ENCODE data around the gene DGKQ. TPM values are rescaled to one million over a fixed set of nuclear protein-coding genes. Genes with fewer than 3 reads are reported as not detected.
"Not testable (repeated sequence)": the region's sequence is repeated elsewhere in the genome, so short reads cannot be mapped to it uniquely, and the experiment has no call there.

The DGKQ gene
- total RNA-seq, 2 donors from 2014 or later = 39.4 to 68.2 TPM

- no peaks in the 10 kb centered on the region for H3K9me3 ChIP-seq
- intact Hi-C loops (cut with DNase I) = no loop called here
- peaks cover 14% of the 10 kb centered on the region for H3K4me1 ChIP-seq
Observed at GRCh38 chr4:926538-926937, 46.8 kb downstream of the DGKQ start.

GRCh38 chr4:925771-926500 lies 47.4 kb downstream of the DGKQ start:
- no peaks in the 10 kb centered on the region for H3K9me3 ChIP-seq

More at GRCh38 chr4:926538-926937, 46.8 kb downstream of the DGKQ start:
- Histone ChIP-seq H3K27ac (no peak overlapping the region), H3K36me3 (no peaks in the 10 kb centered on the region), H3K4me3 (no peak overlapping the region), H3K27me3 (no peaks in the 10 kb centered on the region), H3K9ac (ENCODE audit: low read depth in 2 of 2, low read length in 2 of 2) (no peak overlapping the region)
- TF ChIP-seq CTCF (IDR thresholded peaks at IDR 0.05) = no peak
- DNase-seq = peak; percentile 43

GRCh38 chr4:925171-925570 lies 48.2 kb downstream of the DGKQ start:
- Histone ChIP-seq H3K27ac (no peak overlapping the region), H3K4me1 (peaks cover 4% of the 10 kb centered on the region), H3K9ac (ENCODE audit: low read depth in 2 of 2, low read length in 2 of 2) (no peak overlapping the region), H3K36me3 (no peaks in the 10 kb centered on the region), H3K27me3 (no peaks in the 10 kb centered on the region), H3K9me3 (no peaks in the 10 kb centered on the region), H3K4me3 (no peak overlapping the region)
- no peak for TF ChIP-seq CTCF (IDR thresholded peaks at IDR 0.05)
- intact Hi-C loops (cut with DNase I) = no loop called here
- DNase-seq = no peak

More at GRCh38 chr4:925771-926500, 47.4 kb downstream of the DGKQ start:
- H3K27me3 ChIP-seq = no peaks in the 10 kb centered on the region
- H3K4me3 ChIP-seq = no peak overlapping the region
- peaks cover 11% of the 10 kb centered on the region for H3K4me1 ChIP-seq
- intact Hi-C loops (cut with DNase I) = no loop called here
- TF ChIP-seq CTCF (IDR thresholded peaks at IDR 0.05) = no peak
- H3K36me3 ChIP-seq = no peaks in the 10 kb centered on the region
- no peak overlapping the region for H3K9ac ChIP-seq (ENCODE audit: low read depth in 2 of 2, low read length in 2 of 2)
- no peak overlapping the region for H3K27ac ChIP-seq
- DNase-seq = no peak

GRCh38 chr4:924107-925096 lies 49.0 kb downstream of the DGKQ start:
- TF ChIP-seq CTCF (IDR thresholded peaks at IDR 0.05) = no peak

GRCh38 chr4:921830-922331 lies 51.5 kb downstream of the DGKQ start:
- Histone ChIP-seq H3K4me3 (no peak overlapping the region), H3K4me1 (no peaks in the 10 kb centered on the region), H3K9ac (ENCODE audit: low read depth in 2 of 2, low read length in 2 of 2) (no peak overlapping the region), H3K27me3 (no peaks in the 10 kb centered on the region), H3K36me3 (no peaks in the 10 kb centered on the region), H3K27ac (no peak overlapping the region), H3K9me3 (no peaks in the 10 kb centered on the region)
- TF ChIP-seq CTCF (IDR thresholded peaks at IDR 0.05) = no peak
- intact Hi-C loops (cut with DNase I) = no loop called here
- no peak for DNase-seq

More at GRCh38 chr4:924107-925096, 49.0 kb downstream of the DGKQ start:
- H3K36me3 ChIP-seq = no peaks in the 10 kb centered on the region
- intact Hi-C loops (cut with DNase I) = no loop called here
- no peaks in the 10 kb centered on the region for H3K9me3 ChIP-seq
- H3K27ac ChIP-seq = no peak overlapping the region
- H3K4me1 ChIP-seq = no peaks in the 10 kb centered on the region
- H3K9ac ChIP-seq (ENCODE audit: low read depth in 2 of 2, low read length in 2 of 2) = no peak overlapping the region
- no peak overlapping the region for H3K4me3 ChIP-seq
- no peaks in the 10 kb centered on the region for H3K27me3 ChIP-seq
- no peak for DNase-seq

GRCh38 chr4:919004-919680 lies 54.2 kb downstream of the DGKQ start:
- H3K27me3 ChIP-seq; H3K4me1 ChIP-seq; H3K27ac ChIP-seq; DNase-seq; intact Hi-C loops (cut with DNase I); H3K4me3 ChIP-seq; H3K36me3 ChIP-seq; H3K9ac ChIP-seq (ENCODE audit: low read depth in 2 of 2, low read length in 2 of 2); H3K9me3 ChIP-seq: not testable (repeated sequence)

GRCh38 chr4:918591-918990 lies 54.8 kb downstream of the DGKQ start:
- H3K9ac ChIP-seq (ENCODE audit: low read depth in 2 of 2, low read length in 2 of 2); H3K27ac ChIP-seq; DNase-seq; H3K9me3 ChIP-seq; H3K4me1 ChIP-seq; intact Hi-C loops (cut with DNase I); H3K27me3 ChIP-seq; H3K4me3 ChIP-seq; H3K36me3 ChIP-seq: not testable (repeated sequence)

Measured in colonic mucosa (tissue), 4 donors.